T-helper 2 cell (primary cell): Measurements from ENCODE around the gene ING5.
"Not testable (repeated sequence)": the region's sequence is repeated elsewhere in the genome, so short reads cannot be mapped to it uniquely, and the experiment has no call there.

ENCODE experiments used
- DNase-seq, 5 experiments: peaks; one replicate each; pipeline versions ENCODE4 v3.0.0 to v3.0.0-alpha.2; 2012 to 2022

ING5 gene

DNA sequence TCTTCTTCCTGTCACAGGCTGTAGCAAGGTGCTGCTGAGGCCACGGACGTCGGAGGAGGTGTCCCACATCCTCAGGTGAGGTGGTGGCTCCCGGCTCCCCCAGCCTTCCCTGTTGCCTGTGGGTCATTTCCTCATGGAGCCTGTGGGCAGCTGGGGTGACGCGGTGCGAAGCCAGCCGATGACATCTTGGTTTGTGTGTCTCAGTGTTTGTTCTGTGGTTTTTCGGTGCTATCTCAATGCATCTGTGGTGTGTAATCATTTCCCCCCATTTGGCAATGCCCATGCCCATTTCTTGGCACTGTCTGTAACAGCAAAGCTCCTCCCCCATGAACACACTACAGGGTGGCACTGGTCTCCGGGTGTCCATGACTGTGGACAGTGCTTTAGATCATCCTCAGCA is 39.2 kb downstream of the ING5 start:
- DNase-seq: peak in 3 of 5 experiments; percentile 12 to 86 (median 72)

GRCh38 chr2:241742320-241742939 is 40.6 kb downstream of the ING5 start:
- DNase-seq: no peak

DNA sequence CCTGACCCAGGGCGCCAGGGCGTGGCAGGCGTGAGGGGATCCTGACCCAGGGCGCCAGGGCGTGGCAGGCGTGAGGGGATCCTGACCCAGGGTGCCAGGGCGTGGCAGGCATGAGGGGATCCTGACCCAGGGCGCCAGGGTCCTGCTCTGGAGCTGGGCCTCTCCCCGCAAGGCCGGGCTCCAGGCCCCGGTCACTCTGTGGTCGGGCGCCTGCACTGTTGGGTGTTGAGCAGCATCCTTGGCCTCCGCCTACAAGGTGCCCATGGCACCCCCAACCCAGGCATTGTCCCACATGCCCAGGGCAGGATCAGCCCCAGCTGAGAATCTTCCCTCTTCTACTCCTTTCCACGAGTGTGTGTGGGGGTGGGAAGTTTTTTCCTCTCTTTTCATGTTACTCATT is 41.2 kb downstream of the ING5 start:
- DNase-seq: not testable (repeated sequence)

DNA sequence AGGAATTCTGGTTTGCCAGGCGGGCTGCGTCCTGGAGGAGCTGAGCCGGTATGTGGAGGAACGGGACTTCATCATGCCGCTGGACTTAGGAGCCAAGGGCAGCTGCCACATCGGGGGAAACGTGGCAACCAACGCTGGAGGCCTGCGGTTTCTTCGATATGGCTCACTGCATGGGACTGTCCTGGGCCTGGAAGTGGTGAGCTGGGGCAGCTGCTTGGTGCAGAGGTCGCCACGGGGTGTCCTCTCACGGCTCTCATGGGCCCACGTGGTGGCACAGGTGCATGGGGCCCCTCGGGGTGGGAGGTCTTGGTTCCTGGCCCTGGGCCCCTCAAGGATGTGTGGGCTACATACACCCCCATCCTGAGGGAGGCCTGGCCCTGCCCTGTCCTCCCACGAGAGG is 41.8 kb downstream of the ING5 start:
- DNase-seq: no peak

GRCh38 chr2:241744028-241744754 is 42.4 kb downstream of the ING5 start:
- DNase-seq: no peak

DNA sequence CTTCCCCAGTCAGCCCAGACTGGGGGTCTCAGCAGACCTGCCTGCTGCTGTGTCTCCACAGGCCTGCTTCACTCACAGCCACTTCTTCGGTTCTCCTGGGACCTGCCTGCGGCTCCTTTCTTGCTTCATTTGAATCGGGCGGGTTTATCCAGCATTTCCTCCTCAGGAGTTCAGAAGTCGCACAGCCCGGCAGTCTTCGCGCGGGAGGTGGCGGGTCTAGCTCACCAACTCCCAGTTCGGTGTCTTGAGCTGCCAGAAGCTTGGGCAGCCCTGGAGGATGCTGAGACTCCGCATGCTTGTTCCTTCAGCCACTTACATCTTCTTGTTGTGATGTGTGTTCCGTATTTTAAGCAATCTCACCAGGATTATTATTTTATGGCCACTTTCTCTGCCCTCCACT is 43.4 kb downstream of the ING5 start:
- no peak for DNase-seq

DNA sequence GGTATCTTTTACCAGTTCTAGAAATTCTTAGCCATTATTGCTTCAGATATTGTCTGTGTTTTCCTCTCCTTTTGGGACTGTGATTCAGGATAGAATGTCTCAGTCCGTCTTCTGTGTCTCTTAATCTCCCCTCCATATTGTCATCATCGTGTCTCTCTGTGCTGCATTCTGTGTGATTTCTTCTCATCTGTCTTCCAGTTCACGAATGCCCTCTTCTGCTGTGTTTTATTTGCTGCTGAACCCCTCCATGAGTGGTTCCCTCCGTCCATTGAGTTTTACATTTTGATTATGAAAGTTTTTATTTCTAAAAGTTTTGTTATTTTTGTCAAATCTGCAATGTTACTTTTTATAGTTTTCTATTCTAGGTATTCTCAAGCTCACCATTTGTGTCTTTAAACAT is 44.2 kb downstream of the ING5 start:
- DNase-seq: no peak

- DNase-seq: no peak
Observed at GRCh38 chr2:241748468-241749256, 46.8 kb downstream of the ING5 start.

GRCh38 chr2:241750076-241750840 is 48.4 kb downstream of the ING5 start:
- no peak for DNase-seq

DNA sequence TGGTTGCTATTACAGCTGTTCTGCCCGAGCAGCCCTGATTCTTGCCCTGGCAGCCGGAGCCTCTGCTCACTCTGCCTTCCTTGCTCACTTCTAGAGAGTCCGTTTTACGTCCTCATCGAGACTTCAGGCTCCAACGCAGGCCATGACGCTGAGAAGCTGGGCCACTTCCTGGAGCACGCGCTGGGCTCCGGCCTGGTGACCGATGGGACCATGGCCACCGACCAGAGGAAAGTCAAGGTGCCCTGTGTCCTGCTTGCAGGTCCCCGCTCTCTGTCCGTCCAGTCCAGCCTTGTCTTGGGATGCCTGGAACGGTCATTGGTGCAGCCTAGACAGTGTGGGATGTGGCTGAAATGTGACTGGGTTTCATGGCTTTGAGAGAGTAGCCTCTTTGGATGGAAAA is 49.3 kb downstream of the ING5 start:
- DNase-seq: no peak

DNA sequence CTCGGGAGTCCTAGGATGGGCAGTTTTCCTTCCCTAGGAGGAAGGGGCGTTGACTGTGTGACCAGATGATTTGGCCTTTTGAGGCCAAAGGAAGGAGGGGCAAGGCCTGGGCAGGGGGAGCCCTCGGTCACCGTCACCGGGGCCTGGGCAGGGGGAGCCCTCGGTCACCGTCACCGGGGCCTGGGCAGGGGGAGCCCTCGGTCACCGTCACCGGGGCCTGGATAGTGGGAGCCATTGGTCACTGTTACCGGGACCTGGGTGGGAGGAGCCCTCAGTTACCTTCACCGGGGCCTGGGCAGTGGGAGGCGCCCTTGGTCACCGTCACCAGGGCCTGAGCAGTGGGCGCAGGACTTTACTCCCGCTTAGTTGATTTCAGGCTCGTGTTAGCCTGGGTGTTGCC is 49.9 kb downstream of the ING5 start:
- no peak for DNase-seq

GRCh38 chr2:241752253-241752652 is 50.4 kb downstream of the ING5 start:
- DNase-seq: no peak

- DNase-seq: no peak
Observed at GRCh38 chr2:241752689-241753276, 50.9 kb downstream of the ING5 start.

DNA sequence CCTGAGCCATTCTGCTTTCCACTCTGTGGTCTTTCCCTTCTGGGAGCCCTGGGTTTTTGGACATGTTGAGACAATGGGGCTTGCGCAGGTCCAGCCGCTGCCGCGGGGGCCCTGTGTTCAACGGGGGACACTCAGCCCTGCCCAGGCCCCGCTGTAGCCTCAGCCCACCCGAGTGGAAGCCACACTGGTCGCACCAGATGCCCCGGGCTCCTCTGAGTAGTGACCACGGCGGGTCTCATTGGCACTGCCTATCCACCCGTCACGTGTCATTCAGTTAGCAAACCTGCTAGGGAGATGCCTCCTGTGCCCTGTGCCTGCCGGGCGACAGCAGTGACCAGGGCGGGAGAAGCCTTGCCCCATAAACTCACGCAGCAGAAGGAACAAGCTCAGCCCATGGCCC is 51.7 kb downstream of the ING5 start:
- no peak for DNase-seq

- DNase-seq: no peak
Observed at GRCh38 chr2:241754042-241754441, 52.2 kb downstream of the ING5 start.

GRCh38 chr2:241755166-241755565 is 53.3 kb downstream of the ING5 start:
- DNase-seq: no peak

DNA sequence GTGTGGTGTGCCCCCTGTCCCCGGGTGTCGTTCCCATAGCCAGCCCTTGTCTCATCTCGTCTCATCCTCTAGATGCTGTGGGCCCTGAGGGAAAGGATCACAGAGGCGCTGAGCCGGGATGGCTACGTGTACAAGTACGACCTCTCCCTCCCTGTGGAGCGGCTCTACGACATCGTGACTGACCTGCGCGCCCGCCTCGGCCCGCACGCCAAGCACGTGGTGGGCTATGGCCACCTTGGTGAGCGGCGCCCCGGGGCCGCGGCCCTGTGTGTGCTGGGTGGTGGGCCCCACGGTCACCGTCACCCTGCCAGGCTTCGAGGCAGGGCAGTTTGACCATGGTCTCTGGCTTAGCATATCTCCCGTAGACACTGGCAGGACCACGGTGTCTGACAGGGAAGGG is 53.9 kb downstream of the ING5 start:
- DNase-seq: no peak

DNA sequence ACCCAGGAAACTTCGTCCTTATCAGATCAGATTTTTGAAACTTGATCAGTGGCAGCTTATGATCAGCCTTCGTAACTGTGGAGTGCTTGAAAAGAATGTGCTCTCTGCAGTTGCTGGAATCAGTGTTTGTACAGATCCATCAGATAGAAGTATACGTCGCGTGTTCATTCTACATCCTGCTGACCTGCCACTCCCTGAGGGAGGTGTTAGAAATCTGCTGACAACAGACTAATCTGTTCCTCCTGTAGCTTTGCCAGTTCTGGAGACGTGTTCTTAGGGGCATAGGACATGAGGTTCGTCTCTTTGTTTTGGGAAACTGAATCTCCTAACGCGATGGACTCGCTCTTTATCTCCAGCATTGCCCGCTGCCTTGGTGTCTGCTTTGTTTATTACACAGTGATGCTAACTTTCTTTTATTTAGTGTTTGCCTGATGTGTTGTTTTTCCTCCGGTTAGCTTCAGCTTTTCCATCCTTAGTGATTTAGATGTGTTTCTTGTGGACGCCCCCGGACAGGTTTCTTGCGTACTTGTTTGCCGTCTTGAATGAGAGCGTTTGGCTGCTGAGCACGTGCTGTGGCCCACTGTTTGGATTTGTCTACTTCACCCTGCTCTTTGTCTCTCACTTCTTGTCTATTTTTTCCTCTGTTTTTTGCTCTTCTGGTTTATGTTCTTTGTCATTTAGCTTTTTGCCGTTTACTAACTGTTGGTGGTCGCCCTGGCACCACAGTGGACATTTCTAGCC is 57.4 kb downstream of the ING5 start:
- DNase-seq: no peak

DNA sequence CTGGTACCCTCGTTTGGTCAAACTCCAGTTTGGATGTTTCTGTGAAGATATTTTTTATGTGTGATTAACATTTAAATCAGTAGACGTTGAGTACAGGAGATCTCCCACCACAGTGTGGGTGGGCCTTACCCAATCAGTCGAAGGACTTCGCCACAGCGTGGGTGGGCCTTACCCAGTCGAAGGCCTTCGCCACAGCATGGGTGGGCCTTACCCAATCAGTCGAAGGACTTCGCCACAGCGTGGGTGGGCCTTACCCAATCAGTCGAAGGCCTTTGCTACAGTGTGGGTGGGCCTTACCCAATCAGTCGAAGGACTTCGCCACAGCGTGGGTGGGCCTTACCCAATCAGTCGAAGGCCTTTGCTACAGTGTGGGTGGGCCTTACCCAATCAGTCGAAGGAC is 58.1 kb downstream of the ING5 start:
- not testable (repeated sequence) for DNase-seq

GRCh38 chr2:241760301-241760771 is 58.5 kb downstream of the ING5 start:
- DNase-seq: peak in 1 of 5 experiments; percentile 11

DNA sequence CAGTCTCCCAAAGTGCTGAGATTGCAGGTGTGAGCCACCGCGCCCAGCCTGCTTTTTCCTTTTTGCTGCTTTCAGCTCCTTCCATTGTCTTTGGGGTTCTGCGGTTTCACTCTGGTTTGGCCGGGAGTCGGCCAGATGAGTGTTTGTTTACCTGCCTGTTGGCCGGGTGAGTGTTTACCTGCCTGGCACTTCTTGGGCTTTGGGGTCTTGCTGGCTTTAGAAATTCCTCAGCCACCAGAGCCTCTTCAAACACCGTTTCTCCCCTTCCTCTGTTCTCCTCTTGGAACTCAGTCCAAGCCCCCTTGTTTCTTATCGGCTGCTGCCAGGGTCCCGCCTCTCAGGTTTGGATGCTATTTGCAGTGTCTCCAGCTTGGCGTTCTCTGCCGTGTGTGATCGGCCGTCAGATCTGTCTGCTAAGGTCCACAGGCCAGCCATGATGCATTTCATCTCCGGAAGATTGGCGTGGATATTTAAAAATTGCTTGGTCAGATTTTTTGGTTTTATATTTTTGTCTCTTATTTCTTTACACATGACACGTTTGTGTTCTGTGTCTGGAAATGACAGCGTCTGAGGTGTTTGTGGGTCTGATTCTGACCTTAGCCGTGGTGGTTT is 60.6 kb downstream of the ING5 start:
- no peak for DNase-seq
